Subcutaneous abdominal adipose tissue (tissue), 5 donors: ENCODE data around the gene NRCAM.
"Not testable (repeated sequence)": the region's sequence is repeated elsewhere in the genome, so short reads cannot be mapped to it uniquely, and the experiment has no call there.

Experiments used
- H3K27ac ChIP-seq: one replicate; pipeline ENCODE4 v1.7.0; 2013; ENCODE audit warnings: low read depth, mild to moderate bottlenecking, inconsistent platforms, low read length, moderate library complexity
- H3K27me3 ChIP-seq, 5 donors: one replicate each; pipeline ENCODE4 v1.7.0; 2013; ENCODE audit warnings: low read length in 5 of 5, inconsistent platforms in 1 of 5; ENCODE audit not compliant: control insufficient read depth in 5 of 5, insufficient read depth in 4 of 5
- H3K36me3 ChIP-seq, 5 donors: one replicate each; pipeline ENCODE4 v1.7.0; 2013; ENCODE audit warnings: low read length in 5 of 5; ENCODE audit not compliant: control insufficient read depth in 5 of 5, insufficient read depth in 5 of 5
- H3K4me1 ChIP-seq, 5 donors: one replicate each; pipeline ENCODE4 v1.7.0; 2013; ENCODE audit warnings: low read length in 5 of 5, mild to moderate bottlenecking in 3 of 5, moderate library complexity in 1 of 5; ENCODE audit not compliant: control insufficient read depth in 5 of 5, insufficient read depth in 5 of 5
- H3K4me3 ChIP-seq, 5 donors: one replicate each; pipeline ENCODE4 v1.7.0; 2013; ENCODE audit warnings: low read length in 5 of 5, low read depth in 1 of 5
- H3K9ac ChIP-seq, 5 donors: one replicate each; pipeline ENCODE4 v1.7.0; 2013; ENCODE audit warnings: low read length in 5 of 5, mild to moderate bottlenecking in 4 of 5, moderate library complexity in 3 of 5
- H3K9me3 ChIP-seq, 5 donors: one replicate each; pipeline ENCODE4 v1.7.0; 2013; ENCODE audit warnings: low read length in 5 of 5; ENCODE audit not compliant: control insufficient read depth in 5 of 5
- donor health status: healthy.
- donor health status: healthy.
- donor health status: healthy.
- donor health status: healthy.
- donor health status: healthy.

NRCAM gene

DNA sequence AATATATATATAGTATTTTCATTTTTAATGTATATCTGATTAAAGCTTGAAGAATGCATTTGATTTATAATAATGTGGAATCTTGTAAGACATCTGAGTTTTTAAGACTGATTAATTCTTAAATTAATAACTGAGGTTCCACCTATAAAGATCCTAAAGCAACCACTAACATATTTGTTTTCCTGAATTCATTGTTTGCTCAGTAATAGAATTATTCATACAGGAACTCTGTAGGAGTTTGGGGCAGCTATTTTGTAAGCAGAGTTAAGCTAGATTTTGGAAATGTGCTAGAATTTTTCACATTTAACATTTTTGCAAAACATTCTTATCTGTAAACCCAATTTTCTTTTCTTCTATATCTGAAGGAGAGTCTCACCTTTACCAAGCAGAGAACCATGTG, 88.9 kb downstream of the NRCAM start:
- Histone ChIP-seq H3K4me1 (peaks cover 0 to 4% (median 0%) of the 10 kb centered on the region in 5 donors), H3K27me3 (no peaks in the 10 kb centered on the region), H3K9me3 (peaks cover 0 to 2% (median 0%) of the 10 kb centered on the region in 5 donors), H3K4me3 (no peak overlapping the region), H3K36me3 (no peaks in the 10 kb centered on the region), H3K9ac (no peak overlapping the region), H3K27ac (no peak overlapping the region)

DNA sequence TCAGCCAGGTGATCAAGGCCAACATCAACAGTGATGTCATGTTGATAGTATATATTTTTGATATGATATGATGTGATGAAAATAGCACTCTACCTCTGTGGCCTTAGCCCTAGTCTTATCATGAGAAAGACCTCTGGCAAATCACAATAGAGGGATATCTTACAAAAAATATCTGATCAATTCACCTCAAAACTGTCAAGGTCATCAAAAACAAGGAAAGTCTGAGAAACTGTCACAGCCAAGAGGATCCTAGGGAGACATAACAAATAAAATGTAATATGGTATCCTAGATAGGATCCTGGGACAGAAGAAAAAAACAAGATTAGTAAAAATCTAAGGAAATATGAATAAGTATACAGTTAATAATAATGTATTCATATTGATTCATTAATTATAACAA, 92.6 kb downstream of the NRCAM start:
- no peak overlapping the region for H3K4me3 ChIP-seq
- H3K27ac ChIP-seq: no peak overlapping the region
- H3K4me1 ChIP-seq: peaks cover 0 to 15% (median 3%) of the 10 kb centered on the region in 5 donors
- H3K27me3 ChIP-seq: no peaks in the 10 kb centered on the region
- no peaks in the 10 kb centered on the region for H3K36me3 ChIP-seq
- H3K9ac ChIP-seq: no peak overlapping the region
- H3K9me3 ChIP-seq: peaks cover 0 to 2% (median 0%) of the 10 kb centered on the region in 5 donors

DNA sequence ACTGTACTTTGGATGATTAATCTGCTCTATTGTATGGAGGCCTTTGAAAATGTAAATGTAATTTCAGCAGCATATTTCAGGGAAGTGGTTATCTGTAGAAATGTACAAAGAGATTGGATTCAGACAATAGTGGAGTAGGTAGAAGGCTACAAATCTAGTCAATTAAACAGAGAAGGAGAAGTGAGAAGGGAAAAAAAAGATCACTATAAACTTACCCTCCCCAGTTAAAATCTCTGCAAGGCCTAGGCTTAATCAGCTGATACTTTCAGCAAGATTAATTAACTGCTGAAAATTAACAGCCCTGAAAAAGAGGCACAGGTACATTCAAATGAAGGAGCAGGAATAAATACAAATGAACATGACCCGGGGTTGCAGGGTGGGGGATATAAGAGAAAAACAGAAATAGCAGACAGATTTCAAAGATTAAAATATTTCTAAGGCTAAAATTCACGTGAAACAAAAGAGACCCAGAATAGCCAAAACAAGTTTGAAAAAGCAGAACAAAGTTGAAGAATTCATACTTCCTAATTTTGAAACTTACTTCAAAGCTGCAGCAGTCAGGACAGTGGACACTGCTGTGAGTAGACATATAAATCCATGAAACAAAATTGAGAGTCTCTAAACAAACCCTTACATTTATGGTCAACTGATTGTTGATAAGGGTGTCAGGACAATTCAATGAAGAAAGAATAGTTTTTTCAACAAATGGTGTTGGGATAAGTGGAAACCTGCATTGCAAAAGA, 96.0 kb downstream of the NRCAM start:
- Histone ChIP-seq H3K9ac (no peak overlapping the region), H3K4me1 (peaks cover 0 to 16% (median 3%) of the 10 kb centered on the region in 5 donors), H3K36me3 (no peaks in the 10 kb centered on the region), H3K9me3 (peaks cover 0 to 2% (median 0%) of the 10 kb centered on the region in 5 donors), H3K4me3 (no peak overlapping the region), H3K27ac (no peak overlapping the region), H3K27me3 (no peaks in the 10 kb centered on the region)

DNA sequence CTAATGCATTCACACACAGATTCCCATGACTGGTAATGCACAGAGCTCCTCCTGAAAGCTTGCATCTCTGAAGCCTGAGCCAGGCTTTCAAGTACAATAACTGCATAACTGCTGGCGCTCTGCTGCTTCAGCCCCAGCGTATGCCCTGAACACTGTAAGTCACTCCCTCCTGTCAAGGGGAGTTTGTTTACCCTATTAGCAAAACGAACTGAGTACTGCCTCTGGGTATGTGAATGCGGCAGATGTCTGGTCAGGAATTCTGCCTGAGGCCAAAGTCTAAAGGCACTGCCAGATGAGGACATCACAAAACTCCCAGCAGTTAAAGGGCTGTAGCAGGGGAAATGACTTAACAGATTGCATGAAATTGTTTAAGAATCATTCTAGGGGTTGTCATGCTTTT, 97.7 kb downstream of the NRCAM start:
- no peak overlapping the region for H3K27ac ChIP-seq
- H3K27me3 ChIP-seq: no peaks in the 10 kb centered on the region
- no peak overlapping the region for H3K9ac ChIP-seq
- peaks cover 0 to 2% (median 0%) of the 10 kb centered on the region in 5 donors for H3K9me3 ChIP-seq
- no peaks in the 10 kb centered on the region for H3K36me3 ChIP-seq
- no peak overlapping the region for H3K4me3 ChIP-seq
- peaks cover 0 to 16% (median 3%) of the 10 kb centered on the region in 5 donors for H3K4me1 ChIP-seq

DNA sequence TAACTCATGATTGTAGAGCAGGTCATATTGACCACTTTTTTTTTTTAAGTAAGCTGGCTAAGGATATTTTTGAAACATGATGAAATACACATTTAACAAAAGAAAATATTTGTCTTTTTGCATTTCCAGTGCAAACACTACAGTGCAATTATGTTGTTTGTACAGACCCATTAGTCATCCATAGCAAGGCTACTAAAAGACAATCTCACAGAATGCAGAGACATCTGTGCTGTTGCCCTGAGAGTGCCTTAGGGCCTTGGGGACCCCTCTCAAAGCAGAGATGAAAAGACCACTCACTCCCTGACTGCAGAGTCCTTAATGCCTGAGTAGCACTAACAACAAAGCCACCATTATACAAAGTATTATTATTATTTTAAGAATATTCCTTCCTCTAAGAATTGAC, 104.5 kb downstream of the NRCAM start:
- H3K9me3 ChIP-seq: no peaks in the 10 kb centered on the region
- no peak overlapping the region for H3K4me3 ChIP-seq
- peaks cover 0 to 4% (median 0%) of the 10 kb centered on the region in 5 donors for H3K4me1 ChIP-seq
- H3K27ac ChIP-seq: no peak overlapping the region
- no peaks in the 10 kb centered on the region for H3K36me3 ChIP-seq
- no peaks in the 10 kb centered on the region for H3K27me3 ChIP-seq
- no peak overlapping the region for H3K9ac ChIP-seq

DNA sequence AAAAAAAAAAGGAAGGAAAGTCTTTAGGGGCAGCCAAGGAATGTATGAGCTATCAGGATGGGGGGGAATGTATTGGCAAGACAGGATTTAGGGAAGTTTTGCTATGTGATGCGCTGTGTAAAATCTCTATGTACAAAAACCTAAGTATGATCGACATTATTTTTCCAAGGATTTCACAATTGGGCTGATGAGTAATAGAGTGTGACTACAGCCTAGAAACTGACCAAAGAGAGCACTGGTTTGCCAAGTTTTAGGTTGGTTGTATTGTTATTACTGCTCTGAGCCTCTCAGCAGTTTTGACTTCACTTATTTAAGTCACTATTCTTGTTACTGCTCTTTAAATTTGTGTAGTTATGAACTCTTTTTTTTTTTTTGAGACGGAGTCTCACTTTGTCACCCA, 107.3 kb downstream of the NRCAM start:
- H3K4me3 ChIP-seq: no peak overlapping the region
- peaks cover 0 to 4% (median 0%) of the 10 kb centered on the region in 5 donors for H3K4me1 ChIP-seq
- H3K36me3 ChIP-seq: no peaks in the 10 kb centered on the region
- H3K27me3 ChIP-seq: no peaks in the 10 kb centered on the region
- H3K9ac ChIP-seq: no peak overlapping the region
- no peaks in the 10 kb centered on the region for H3K9me3 ChIP-seq
- H3K27ac ChIP-seq: no peak overlapping the region

DNA sequence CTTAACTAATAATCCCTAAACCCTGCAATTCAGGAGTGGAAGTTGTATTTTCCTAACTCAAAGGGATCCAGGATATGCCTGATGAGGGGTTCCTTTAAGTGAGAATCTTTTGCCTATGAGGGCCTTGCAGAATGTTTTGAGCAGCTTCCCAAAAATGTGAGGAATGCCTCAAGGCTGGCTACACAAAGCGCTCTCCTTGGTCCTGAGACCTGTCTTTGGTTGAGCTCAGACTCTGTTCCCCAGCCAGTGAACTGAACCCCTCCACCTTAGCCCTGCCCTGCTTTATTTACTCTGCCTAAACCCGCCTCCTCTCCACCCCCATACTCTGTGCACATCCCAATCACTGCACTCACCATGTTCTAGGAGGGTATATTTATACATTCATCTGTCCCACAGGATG, 108.6 kb downstream of the NRCAM start:
- peaks cover 0 to 4% (median 0%) of the 10 kb centered on the region in 5 donors for H3K4me1 ChIP-seq
- no peak overlapping the region for H3K4me3 ChIP-seq
- no peak overlapping the region for H3K27ac ChIP-seq
- no peaks in the 10 kb centered on the region for H3K27me3 ChIP-seq
- H3K9ac ChIP-seq: no peak overlapping the region
- H3K36me3 ChIP-seq: no peaks in the 10 kb centered on the region
- no peaks in the 10 kb centered on the region for H3K9me3 ChIP-seq

DNA sequence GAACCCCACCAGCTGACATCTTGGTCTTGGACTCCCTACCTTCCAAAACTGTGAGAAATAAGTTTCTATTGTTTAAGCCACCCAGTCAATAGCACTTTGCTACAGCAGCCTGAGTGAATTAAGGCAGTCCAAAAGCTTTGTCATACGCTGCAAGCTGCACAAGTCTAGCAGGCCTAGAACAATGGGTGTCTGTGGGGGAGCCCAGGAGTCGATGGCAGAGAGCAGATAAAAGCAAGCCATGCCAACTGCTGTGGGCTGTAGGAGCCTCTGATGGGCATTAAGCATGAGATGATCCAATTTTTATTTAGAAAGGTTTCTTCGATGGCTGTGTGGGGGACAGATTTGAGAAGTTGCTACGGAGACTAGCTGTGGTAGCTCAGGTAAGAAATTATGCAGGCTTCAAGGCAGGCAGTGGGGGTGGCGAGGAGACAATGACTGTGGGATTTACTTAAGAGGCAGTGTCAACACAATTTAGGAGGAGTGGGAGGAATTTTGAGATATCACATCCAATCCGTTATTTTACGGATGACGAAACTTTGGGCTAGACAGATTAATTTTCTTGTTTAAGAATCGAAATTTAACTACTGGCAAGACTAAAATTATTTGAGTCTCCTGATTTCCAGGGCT, 110.4 kb downstream of the NRCAM start:
- H3K27me3 ChIP-seq: no peaks in the 10 kb centered on the region
- H3K9me3 ChIP-seq: no peaks in the 10 kb centered on the region
- no peaks in the 10 kb centered on the region for H3K36me3 ChIP-seq
- no peak overlapping the region for H3K27ac ChIP-seq
- peaks cover 0 to 4% (median 0%) of the 10 kb centered on the region in 5 donors for H3K4me1 ChIP-seq
- no peak overlapping the region for H3K4me3 ChIP-seq
- no peak overlapping the region for H3K9ac ChIP-seq

DNA sequence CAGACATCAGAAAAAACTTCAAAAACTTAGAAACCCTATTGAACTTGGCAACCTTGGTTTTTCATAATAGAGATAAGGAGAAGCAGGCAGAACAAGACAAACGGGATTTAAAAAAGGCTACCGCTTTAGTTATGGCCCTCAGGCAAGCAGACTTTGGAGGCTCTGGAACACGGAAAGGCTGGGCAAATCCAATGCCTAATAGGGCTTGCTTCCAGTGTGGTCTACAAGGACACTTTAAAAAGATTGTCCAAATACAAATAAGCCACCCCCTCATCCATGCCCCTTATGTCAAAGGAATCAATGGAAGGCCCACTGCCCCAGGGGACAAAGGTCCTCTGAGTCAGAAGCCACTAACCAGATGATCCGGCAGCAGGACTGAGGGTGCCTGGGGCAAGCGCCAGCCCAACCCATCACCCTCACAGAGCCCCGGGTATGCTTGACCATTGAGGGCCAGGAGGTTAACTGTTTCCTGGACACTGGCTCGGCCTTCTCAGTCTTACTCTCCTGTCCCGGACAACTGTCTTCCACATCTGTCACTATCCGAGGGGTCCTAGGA, 115.3 kb downstream of the NRCAM start:
- H3K4me1 ChIP-seq: no peaks in the 10 kb centered on the region
- H3K36me3 ChIP-seq: no peaks in the 10 kb centered on the region
- no peak overlapping the region for H3K4me3 ChIP-seq
- H3K27me3 ChIP-seq: no peaks in the 10 kb centered on the region
- no peak overlapping the region for H3K27ac ChIP-seq
- no peak overlapping the region for H3K9ac ChIP-seq
- H3K9me3 ChIP-seq: no peaks in the 10 kb centered on the region

DNA sequence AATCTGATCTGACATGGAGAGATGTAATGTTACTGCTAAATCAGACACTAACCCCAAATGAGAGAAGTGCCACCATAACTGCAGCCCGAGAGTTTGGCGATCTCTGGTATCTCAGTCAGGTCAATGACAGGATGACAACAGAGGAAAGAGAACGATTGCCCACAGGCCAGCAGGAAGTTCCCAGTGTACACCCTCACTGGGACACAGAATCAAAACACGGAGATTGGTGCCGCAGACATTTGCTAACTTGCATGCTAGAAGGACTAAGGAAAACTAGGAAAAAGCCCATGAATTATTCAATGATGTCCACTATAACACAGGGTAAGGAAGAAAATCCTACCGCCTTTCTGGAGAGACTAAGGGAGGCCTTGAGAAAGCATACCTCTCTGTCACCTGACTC, 115.8 kb downstream of the NRCAM start:
- H3K9me3 ChIP-seq, H3K4me3 ChIP-seq, H3K27me3 ChIP-seq, H3K36me3 ChIP-seq, H3K4me1 ChIP-seq, H3K9ac ChIP-seq, H3K27ac ChIP-seq: not testable (repeated sequence)
